Gastrocnemius medialis (tissue), 4 donors: ENCODE results near the gene RNF121.

Experiments
- CTCF ChIP-seq, 5 experiments: fragments of 450-650 bp in 3 of 5; fragments of 200-600 bp in 2 of 5; sonication (generic) in 2 of 5; IDR thresholded peaks in 4 of 5; conservative IDR thresholded peaks in 1 of 5; 1 replicate in 4 of 5; 2 replicates in 1 of 5; pipeline ENCODE4 v1.5.1; 2016 to 2019; ENCODE audit warnings: antibody characterized with exemption in 5 of 5, mild to moderate bottlenecking in 3 of 5, moderate library complexity in 3 of 5
- POLR2A ChIP-seq, 2 donors: fragments of 450-650 bp; IDR thresholded peaks; one replicate each; pipeline ENCODE4 v1.6.1; 2017; ENCODE audit warnings: antibody characterized with exemption in 2 of 2, mild to moderate bottlenecking in 2 of 2, moderate library complexity in 2 of 2

GRCh38 chr11:71951741-71952310, 23.0 kb downstream of the RNF121 start:
- TF ChIP-seq CTCF (IDR thresholded peaks at IDR 0.05 in 4 of 5, conservative IDR thresholded peaks at IDR 0.05 in 1 of 5) (no peak), POLR2A (IDR thresholded peaks at IDR 0.05) (no peak)
